ENCODE data around the gene CDK19. TPM values are rescaled to one million over a fixed set of nuclear protein-coding genes. Genes with fewer than 3 reads are reported as not detected.

The CDK19 gene
- total RNA-seq, 1 experiment from 2014 or later = 7.0 TPM

- no CpG with 5 or more reads among the region's 4 CpGs for WGBS (ENCODE audit: extremely low coverage, insufficient read length, low lambda C conversion rate)
- H3K4me3 Mint-ChIP-seq = no peak overlapping the region
- TF ChIP-seq CTCF (conservative IDR thresholded peaks at IDR 0.05) = no peak
Measured at GRCh38 chr6:110652520-110652919, 162.7 kb downstream of the CDK19 start.

More at GRCh38 chr6:110652520-110652919, 162.7 kb downstream of the CDK19 start:
- Histone ChIP-seq H2BK120ac (ENCODE audit: low read depth, low read length, poor library complexity, severe bottlenecking) (no peak overlapping the region), H4K5ac (ENCODE audit: insufficient read length, low read depth, low read length) (no peak overlapping the region), H2BK12ac (ENCODE audit: insufficient read length, low read depth, low read length) (no peak overlapping the region), H3K9ac (ENCODE audit: extremely low read depth, insufficient read length, low read length) (no peak overlapping the region), H3K79me1 (ENCODE audit: insufficient read depth, low read depth, low read length, poor library complexity, severe bottlenecking) (no peaks in the 10 kb centered on the region), H3K27me3 (ENCODE audit: insufficient read depth, low read length) (no peaks in the 10 kb centered on the region), H3K18ac (ENCODE audit: insufficient read length, low read depth, low read length) (no peak overlapping the region), H3K4me2 (ENCODE audit: insufficient read depth, insufficient read length, low read length) (no peak overlapping the region), H3K79me2 (ENCODE audit: insufficient read depth, low read length) (no peaks in the 10 kb centered on the region), H2AFZ (ENCODE audit: low read length) (no peak overlapping the region), H4K91ac (ENCODE audit: insufficient read length, low read depth, low read length) (no peak overlapping the region), H2AK5ac (ENCODE audit: insufficient read length, low read length) (no peak overlapping the region), H3K56ac (ENCODE audit: insufficient read length, low read depth, low read length) (no peak overlapping the region), H3K14ac (ENCODE audit: insufficient read depth, low read length) (no peak overlapping the region), H2BK20ac (ENCODE audit: low read depth, low read length, poor library complexity, severe bottlenecking) (no peak overlapping the region), H4K20me1 (ENCODE audit: control insufficient read depth, insufficient read depth, insufficient read length) (no peaks in the 10 kb centered on the region), H3K23ac (ENCODE audit: insufficient read length, low read depth, low read length) (no peak overlapping the region), H3K23me2 (ENCODE audit: insufficient read length, low read depth, low read length, poor library complexity, severe bottlenecking) (no peaks in the 10 kb centered on the region), H3K4me1 (ENCODE audit: insufficient read depth, low read length) (no peaks in the 10 kb centered on the region; the same call in 1 of the 2 replicates), H3K9me3 (ENCODE audit: control insufficient read depth, low read depth, low read length) (no peaks in the 10 kb centered on the region), H3K27ac (ENCODE audit: insufficient read length, low read depth, low read length) (no peak overlapping the region), H3K4ac (ENCODE audit: low read depth, low read length) (no peak overlapping the region), H4K8ac (replicated peaks; ENCODE audit: insufficient read length, low read depth, low read length) (no peak overlapping the region), H2BK15ac (ENCODE audit: low read depth, low read length) (no peak overlapping the region), H2BK5ac (ENCODE audit: insufficient read length, low read length) (no peak overlapping the region), H3T11ph (ENCODE audit: low read length) (no peak overlapping the region)
- no peak overlapping the region for H3K27ac Mint-ChIP-seq
- H3K27me3 Mint-ChIP-seq (ENCODE audit: low read depth) = no peaks in the 10 kb centered on the region
- peaks cover 0 to 4% (median 0%) of the 10 kb centered on the region in 3 experiments; a peak in 2 of 7 replicates for H3K36me3 Mint-ChIP-seq (ENCODE audit: insufficient read depth in 1 of 3, low read depth in 3 of 3)
- H3K9me3 Mint-ChIP-seq = no peaks in the 10 kb centered on the region
- DNase-seq = no peak
- H3K4me1 Mint-ChIP-seq = peaks cover 0 to 16% of the 10 kb centered on the region in 2 experiments

Measured in H9 (cell line).